K562 (cell line): ENCODE measurements around the gene SEPHS1. TPM values are rescaled to one million over a fixed set of nuclear protein-coding genes. Genes with fewer than 3 reads are reported as not detected.

ENCODE experiments used
- ATAC-seq: fragments of 200-7000 bp; cut with Tn5 transposase; 3 replicates; pipeline ENCODE4 v1.9.1; 2020; ENCODE audit warnings: moderate library complexity
- BruUV-seq: library from RNA; stranded (reverse); fragments of 400-500 nt; replicated peaks from 2 replicates; lab custom pipeline; 2021; lab: Mats Ljungman, UMichigan
- CTCF ChIA-PET: fragments of 300-600 bp; formaldehyde crosslinking; extraction: SDS; loops from one replicate; lab custom pipeline; 2021; ENCODE audit warnings: low intra/inter-chr PET ratio; lab: Yijun Ruan, JAX
- POLR2A ChIA-PET: fragments of 300-600, 350-650 bp; sonication (Branson Sonifier 250); formaldehyde crosslinking; extraction: SDS; loops from one replicate; lab custom pipeline; 2021; ENCODE audit warnings: antibody characterized with exemption, inconsistent platforms; lab: Yijun Ruan, JAX
- DNase-seq, 4 experiments: peaks; one replicate each; pipeline versions ENCODE4 v3.0.0 to v3.0.0-alpha.2; 2011 to 2018; ENCODE audit warnings: low spot score in 3 of 4, mixed read lengths in 3 of 4; ENCODE audit errors: extremely low read depth in 1 of 4
- FAIRE-seq: peaks from 2 replicates; lab custom pipeline; 2011; peaks lifted over from hg19 to GRCh38; lab: Jason Lieb, UNC
- H2AFZ ChIP-seq: 2 replicates; pipeline ENCODE4 v1.6.0; 2011; ENCODE audit warnings: low read depth, low read length, control low read depth, inconsistent platforms
- H3K27ac ChIP-seq: fragments of 200-600 bp; 3 replicates; pipeline ENCODE4 v1.8.0; 2011; ENCODE audit warnings: low read depth, mild to moderate bottlenecking, control low read depth, inconsistent platforms, low read length, moderate library complexity, mixed read lengths; ENCODE audit errors: extremely low read depth
- H3K27me3 ChIP-seq, 2 experiments: fragments of 300-600 bp in 1 of 2; 2 replicates in 1 of 2; 3 replicates in 1 of 2; pipeline versions ENCODE4 v1.6.0 to v1.8.0; 2011; ENCODE audit warnings: inconsistent platforms in 2 of 2, low read length in 2 of 2, mild to moderate bottlenecking in 1 of 2, mixed read lengths in 1 of 2, moderate library complexity in 1 of 2; ENCODE audit not compliant: control insufficient read depth in 2 of 2, insufficient read depth in 2 of 2
- H3K36me3 ChIP-seq: fragments of 300-600 bp; 3 replicates; pipeline ENCODE4 v1.8.0; 2011; ENCODE audit warnings: mild to moderate bottlenecking, low read length, inconsistent platforms; ENCODE audit not compliant: control insufficient read depth, insufficient read depth
- H3K4me1 ChIP-seq, 2 experiments: fragments of 200-600 bp in 1 of 2; replicated peaks in 1 of 2; 2 replicates in 1 of 2; 3 replicates in 1 of 2; pipeline versions ENCODE4 v1.5.1 to v1.8.0; 2011; ENCODE audit warnings: inconsistent platforms in 2 of 2, low read length in 2 of 2, mild to moderate bottlenecking in 1 of 2, mixed read lengths in 1 of 2, moderate library complexity in 1 of 2; ENCODE audit not compliant: control insufficient read depth in 2 of 2, insufficient read depth in 2 of 2
- H3K4me2 ChIP-seq: 2 replicates; pipeline ENCODE4 v1.6.1; 2011; ENCODE audit warnings: low read length, control low read depth, inconsistent platforms, mixed read lengths; ENCODE audit not compliant: insufficient read depth
- H3K4me3 ChIP-seq: fragments of 200-600 bp; sonication (generic), shearing (Covaris generic); 2 replicates; pipeline ENCODE4 v1.5.1; 2016; ENCODE audit warnings: control low read depth, inconsistent platforms
- H3K79me2 ChIP-seq: fragments of 200-600 bp; 3 replicates; pipeline ENCODE4 v1.8.0; 2011; ENCODE audit warnings: low read length, inconsistent platforms; ENCODE audit not compliant: control insufficient read depth, insufficient read depth
- H3K9ac ChIP-seq, 2 experiments: 2 replicates each; pipeline versions ENCODE4 v1.6.0 to v1.6.1; 2011; ENCODE audit warnings: low read depth in 2 of 2, low read length in 2 of 2, control low read depth in 1 of 2, inconsistent platforms in 1 of 2, mild to moderate bottlenecking in 1 of 2, mixed read lengths in 1 of 2; ENCODE audit not compliant: insufficient read depth in 1 of 2
- H3K9me1 ChIP-seq: one replicate; pipeline ENCODE4 v1.6.0; 2011; ENCODE audit warnings: inconsistent platforms, mild to moderate bottlenecking, low read length, moderate library complexity; ENCODE audit not compliant: control insufficient read depth, insufficient read depth
- H3K9me3 ChIP-seq: replicated peaks from 2 replicates; pipeline ENCODE4 v1.5.1; 2011; ENCODE audit warnings: low read depth, low read length, inconsistent platforms; ENCODE audit not compliant: control insufficient read depth, insufficient read depth
- H4K20me1 ChIP-seq: replicated peaks from 2 replicates; pipeline ENCODE4 v1.6.1; 2011; ENCODE audit warnings: low read length, inconsistent platforms, mixed read lengths; ENCODE audit not compliant: control insufficient read depth, insufficient read depth
- NFYB ChIP-seq: IDR thresholded peaks from 2 replicates; pipeline ENCODE4 v1.6.1; 2011; ENCODE audit warnings: mild to moderate bottlenecking, moderate library complexity; ENCODE audit not compliant: insufficient read length; ENCODE audit errors: extremely low read depth
- RAD51 ChIP-seq: fragments of 450-650 bp; IDR thresholded peaks from 2 replicates; pipeline ENCODE4 v1.7.1; 2016; ENCODE audit warnings: low read depth, mild to moderate bottlenecking, borderline replicate concordance
- RBM25 ChIP-seq: fragments of 200-400 bp; formaldehyde crosslinking; IDR thresholded peaks from 2 replicates; pipeline ENCODE4 v1.6.1; 2018; ENCODE audit warnings: low read length, low read depth, moderate library complexity; ENCODE audit not compliant: severe bottlenecking
- RFX5 ChIP-seq: IDR thresholded peaks from 2 replicates; pipeline ENCODE4 v1.6.1; 2011; ENCODE audit warnings: low read depth, mild to moderate bottlenecking, improper control_type of control experiment, low read length
- SMAD3 ChIP-seq: fragments of 450-650 bp; formaldehyde crosslinking; conservative IDR thresholded peaks from 2 replicates; pipeline ENCODE4 v1.4.0; 2020; ENCODE audit warnings: mild to moderate bottlenecking
- TAF7 ChIP-seq: fragments of 450-650 bp; IDR thresholded peaks from 2 replicates; pipeline ENCODE4 v1.6.1; 2016; ENCODE audit warnings: missing genetic modification characterization, missing compliant biosample characterization
- ZC3H8 ChIP-seq: fragments of 450-650 bp; IDR thresholded peaks from 2 replicates; pipeline ENCODE4 v1.6.1; 2017
- ZFP30 ChIP-seq: fragments of 250-450 bp; sonication (Bioruptor Pico); IDR thresholded peaks from 2 replicates; pipeline ENCODE4 v1.8.0; 2022; ENCODE audit warnings: moderate library complexity, mild to moderate bottlenecking, inconsistent platforms, borderline replicate concordance
- ZNF778 ChIP-seq: fragments of 450-650 bp; formaldehyde crosslinking; IDR thresholded peaks from 2 replicates; pipeline ENCODE4 v1.4.0; 2020; ENCODE audit warnings: mild to moderate bottlenecking, moderate library complexity
- ZZZ3 ChIP-seq: fragments of 450-650 bp; IDR thresholded peaks from 2 replicates; pipeline ENCODE4 v1.6.1; 2016; ENCODE audit warnings: antibody characterized with exemption, mild to moderate bottlenecking, moderate library complexity
- WGBS: fragments of 100-300 bp; shearing (Covaris generic); methylation state at CpG from one replicate; pipeline ENCODE4 v1.1.6; 2016; ENCODE audit warnings: low coverage, mixed read lengths; ENCODE audit not compliant: insufficient coverage; ENCODE audit errors: missing lambda C conversion rate; 5-methylcytosine and 5-hydroxymethylcytosine counted together
- in situ Hi-C: fragments of 300-500 bp; cut with MboI; formaldehyde crosslinking; loops from 4 replicates; pipeline ENCODE4 v1.15.0; 2018; ENCODE audit warnings: inconsistent platforms, mixed read lengths
- intact Hi-C: fragments of 100-400 bp; cut with micrococcal nuclease; formaldehyde crosslinking; loops from 2 replicates; pipeline ENCODE4 v1.14.2; 2022
- polyA plus RNA-seq, 8 experiments: library from polyadenylated mRNA; depleted of rRNA in 4 of 8; stranded (reverse) in 5 of 8; unstranded in 3 of 8; fragments of >200 nt; fragmentation: Nextera tagmentation in 2 of 8; fragmentation: Illumina TruSeq in 1 of 8; extraction: Ambion mirVana in 2 of 8; extraction: Trizol in 1 of 8; gene quantifications; 2 replicates each; pipeline versions ENCODE4 v1.2.1 to v1.2.3, GENCODE V29; 2011 to 2014; ENCODE audit warnings: inconsistent platforms in 1 of 8, missing spikeins in 1 of 8
- total RNA-seq, 7 experiments: library from RNA; depleted of rRNA in 6 of 7; stranded (reverse); fragments of >200 nt in 6 of 7; fragmentation: Illumina TruSeq in 2 of 7; extraction: Trizol in 2 of 7; gene quantifications; 2 replicates each; pipeline versions ENCODE4 v1.2.1 to v1.2.3, GENCODE V29; 2011 to 2021; ENCODE audit warnings: low replicate concordance in 1 of 7
- TF ChIP-seq, protein P1 (sequence below): sonication (generic); formaldehyde crosslinking; IDR thresholded peaks from 2 replicates; pipeline ENCODE4 v1.4.0; 2020; ENCODE audit warnings: mild to moderate bottlenecking, missing genetic modification reagents
- TF ChIP-seq, protein P2 (sequence below): fragments of 250-450 bp; sonication (Bioruptor Pico); IDR thresholded peaks from 2 replicates; pipeline ENCODE4 v1.5.0; 2021
- TF ChIP-seq, protein P3 (sequence below): fragments of 250-450 bp; sonication (Bioruptor Pico); IDR thresholded peaks from 2 replicates; pipeline ENCODE4 v1.4.0; 2020

The SEPHS1 gene
- total and polyA plus RNA-seq, 9 of the 15 experiments (the other 6 are each of a cell fraction or from before 2014, with no cell fraction given): 14.7 to 82.8 (median 41.8) TPM

DNA sequence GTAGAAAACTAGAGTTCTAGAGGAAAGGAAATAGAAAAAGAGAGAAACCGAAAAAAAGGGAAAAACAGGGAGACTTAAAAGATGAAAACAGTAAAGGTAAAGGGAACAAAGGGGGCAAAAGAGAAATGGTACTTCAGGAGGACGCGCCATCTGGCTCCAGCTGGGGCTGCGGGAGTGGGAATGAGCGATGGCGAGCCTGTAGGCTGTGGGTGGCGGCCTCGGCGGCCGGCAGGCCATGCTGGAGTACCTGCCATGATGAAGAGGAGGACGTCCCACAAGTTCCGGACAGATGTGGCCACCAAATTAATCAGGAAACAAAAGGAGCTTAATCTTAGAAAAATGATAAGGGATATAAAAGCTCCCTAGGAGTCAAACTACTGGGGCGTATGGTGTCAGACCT, 26.5 kb downstream of the SEPHS1 start:
- Histone ChIP-seq H3K79me2 (no peaks in the 10 kb centered on the region), H3K36me3 (peaks cover 51% of the 10 kb centered on the region; the same call in 2 of the 3 replicates), H3K27me3 (no peaks in the 10 kb centered on the region), H3K27ac (no peak overlapping the region), H2AFZ (no peak overlapping the region), H4K20me1 (no peaks in the 10 kb centered on the region), H3K9me1 (no peaks in the 10 kb centered on the region), H3K9me3 (no peaks in the 10 kb centered on the region), H3K4me1 (peaks cover 0 to 2% of the 10 kb centered on the region in 2 experiments; a peak in 1 of 5 replicates), H3K4me2 (no peak overlapping the region), H3K4me3 (no peak overlapping the region), H3K9ac (no peak overlapping the region)
- FAIRE-seq (no peak), ATAC-seq (no peak), DNase-seq (no peak)
- in situ Hi-C loops (no loop called here), intact Hi-C loops (no loop called here)
- no peak for TF ChIP-seq SMAD3 (CRISPR knock-in tag)
- POLR2A ChIA-PET: no interaction called here
- WGBS: 88% methylated on average over 8 of the region's 13 CpGs
- CTCF ChIA-PET: no interaction called here
- no TSS peak for BruUV-seq

DNA sequence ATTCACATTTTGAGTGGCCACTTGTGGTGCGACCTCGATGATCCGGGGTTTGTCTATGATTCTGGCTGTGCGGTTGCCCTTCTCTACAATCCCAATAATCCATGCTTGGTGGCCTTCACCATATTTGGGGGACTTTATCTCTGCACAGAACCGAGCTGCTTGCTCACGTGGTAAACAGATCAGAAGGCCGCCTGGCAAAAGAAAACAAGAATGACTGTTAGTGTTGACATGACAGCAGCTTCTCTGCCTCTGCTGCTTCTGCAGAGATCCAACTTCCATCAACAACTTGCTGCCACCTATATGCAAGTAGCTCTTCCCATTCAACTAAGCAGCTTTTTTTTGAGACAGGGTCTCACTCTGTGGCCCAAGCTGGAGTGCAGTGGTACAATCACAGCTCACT, 28.9 kb downstream of the SEPHS1 start:
- Histone ChIP-seq H3K9me1 (no peaks in the 10 kb centered on the region), H3K4me2 (no peak overlapping the region), H3K9ac (no peak overlapping the region), H3K27ac (no peak overlapping the region), H3K36me3 (peaks cover 30% of the 10 kb centered on the region; the same call in 1 of the 3 replicates), H3K4me1 (peaks cover 0 to 2% of the 10 kb centered on the region in 2 experiments; a peak in 1 of 5 replicates), H3K4me3 (no peak overlapping the region), H3K79me2 (no peaks in the 10 kb centered on the region), H4K20me1 (no peaks in the 10 kb centered on the region), H3K27me3 (no peaks in the 10 kb centered on the region), H2AFZ (no peak overlapping the region), H3K9me3 (no peaks in the 10 kb centered on the region)
- no TSS peak for BruUV-seq
- in situ Hi-C loops (no loop called here), intact Hi-C loops (no loop called here)
- WGBS: 72% methylated on average over 6 of the region's 7 CpGs
- no peak for DNase-seq
- ChIA-PET POLR2A (no interaction called here), CTCF (no interaction called here)
- FAIRE-seq: no peak
- no peak for ATAC-seq
- no peak for TF ChIP-seq ZNF778 (CRISPR knock-in tag)
- TF ChIP-seq ZC3H8: no peak
- no peak for TF ChIP-seq ZFP30 (CRISPR knock-in tag)
- TF ChIP-seq, protein P1, sequence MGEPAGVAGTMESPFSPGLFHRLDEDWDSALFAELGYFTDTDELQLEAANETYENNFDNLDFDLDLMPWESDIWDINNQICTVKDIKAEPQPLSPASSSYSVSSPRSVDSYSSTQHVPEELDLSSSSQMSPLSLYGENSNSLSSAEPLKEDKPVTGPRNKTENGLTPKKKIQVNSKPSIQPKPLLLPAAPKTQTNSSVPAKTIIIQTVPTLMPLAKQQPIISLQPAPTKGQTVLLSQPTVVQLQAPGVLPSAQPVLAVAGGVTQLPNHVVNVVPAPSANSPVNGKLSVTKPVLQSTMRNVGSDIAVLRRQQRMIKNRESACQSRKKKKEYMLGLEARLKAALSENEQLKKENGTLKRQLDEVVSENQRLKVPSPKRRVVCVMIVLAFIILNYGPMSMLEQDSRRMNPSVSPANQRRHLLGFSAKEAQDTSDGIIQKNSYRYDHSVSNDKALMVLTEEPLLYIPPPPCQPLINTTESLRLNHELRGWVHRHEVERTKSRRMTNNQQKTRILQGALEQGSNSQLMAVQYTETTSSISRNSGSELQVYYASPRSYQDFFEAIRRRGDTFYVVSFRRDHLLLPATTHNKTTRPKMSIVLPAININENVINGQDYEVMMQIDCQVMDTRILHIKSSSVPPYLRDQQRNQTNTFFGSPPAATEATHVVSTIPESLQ (CRISPR knock-in tag): no peak
- no peak for TF ChIP-seq RAD51
- no peak for TF ChIP-seq RFX5
- TF ChIP-seq TAF7: no peak
- no peak for TF ChIP-seq ZZZ3
- TF ChIP-seq, protein P2, sequence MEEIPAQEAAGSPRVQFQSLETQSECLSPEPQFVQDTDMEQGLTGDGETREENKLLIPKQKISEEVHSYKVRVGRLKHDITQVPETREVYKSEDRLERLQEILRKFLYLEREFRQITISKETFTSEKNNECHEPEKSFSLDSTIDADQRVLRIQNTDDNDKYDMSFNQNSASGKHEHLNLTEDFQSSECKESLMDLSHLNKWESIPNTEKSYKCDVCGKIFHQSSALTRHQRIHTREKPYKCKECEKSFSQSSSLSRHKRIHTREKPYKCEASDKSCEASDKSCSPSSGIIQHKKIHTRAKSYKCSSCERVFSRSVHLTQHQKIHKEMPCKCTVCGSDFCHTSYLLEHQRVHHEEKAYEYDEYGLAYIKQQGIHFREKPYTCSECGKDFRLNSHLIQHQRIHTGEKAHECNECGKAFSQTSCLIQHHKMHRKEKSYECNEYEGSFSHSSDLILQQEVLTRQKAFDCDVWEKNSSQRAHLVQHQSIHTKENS: no peak
- no peak for TF ChIP-seq RBM25
- no peak for TF ChIP-seq NFYB
- TF ChIP-seq, protein P3, sequence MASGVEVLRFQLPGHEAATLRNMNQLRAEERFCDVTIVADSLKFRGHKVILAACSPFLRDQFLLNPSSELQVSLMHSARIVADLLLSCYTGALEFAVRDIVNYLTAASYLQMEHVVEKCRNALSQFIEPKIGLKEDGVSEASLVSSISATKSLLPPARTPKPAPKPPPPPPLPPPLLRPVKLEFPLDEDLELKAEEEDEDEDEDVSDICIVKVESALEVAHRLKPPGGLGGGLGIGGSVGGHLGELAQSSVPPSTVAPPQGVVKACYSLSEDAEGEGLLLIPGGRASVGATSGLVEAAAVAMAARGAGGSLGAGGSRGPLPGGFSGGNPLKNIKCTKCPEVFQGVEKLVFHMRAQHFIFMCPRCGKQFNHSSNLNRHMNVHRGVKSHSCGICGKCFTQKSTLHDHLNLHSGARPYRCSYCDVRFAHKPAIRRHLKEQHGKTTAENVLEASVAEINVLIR (CRISPR knock-in tag): no peak
